SH-SY5Y (cell line): ENCODE data around the gene FNDC8.

Experiments used
- GATA2 ChIP-seq: IDR thresholded peaks from 2 replicates; pipeline ENCODE4 v1.6.1; 2011; ENCODE audit warnings: mild to moderate bottlenecking, low read depth, low read length
- GATA3 ChIP-seq: IDR thresholded peaks from 2 replicates; pipeline ENCODE4 v1.6.1; 2011; ENCODE audit warnings: low read depth, mild to moderate bottlenecking, low read length, moderate library complexity

DNA sequence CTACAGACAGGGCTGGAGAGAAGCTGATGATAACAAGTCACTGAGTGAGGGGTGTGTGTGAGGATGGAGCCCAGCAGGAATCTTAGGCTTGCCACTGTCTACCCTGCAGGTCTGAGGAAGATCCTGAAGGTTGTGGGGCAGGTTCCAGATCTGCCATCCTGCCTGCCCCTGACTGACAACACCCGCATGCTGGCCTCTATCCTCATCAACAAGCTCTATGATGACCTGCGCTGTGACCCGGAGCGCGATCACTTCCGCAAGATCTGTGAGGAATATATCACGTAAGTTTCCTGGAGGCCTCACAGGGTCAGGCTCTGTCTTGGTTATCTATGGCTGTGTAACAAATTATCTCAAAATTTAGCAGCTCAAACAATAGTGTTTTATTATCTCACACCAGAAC lies 42.5 kb downstream of the FNDC8 start:
- TF ChIP-seq GATA2: no peak
- no peak for TF ChIP-seq GATA3
